Urothelium cell line (cell line): Measurements from ENCODE around the gene RTF2.

Experiments used
- DNase-seq: peaks from one replicate; pipeline ENCODE4 v3.0.0; 2011; ENCODE audit warnings: low spot score, mixed read lengths
- FAIRE-seq: peaks from 2 replicates; lab custom pipeline; 2011; peaks lifted over from hg19 to GRCh38; lab: Jason Lieb, UNC

The RTF2 gene, protein sequence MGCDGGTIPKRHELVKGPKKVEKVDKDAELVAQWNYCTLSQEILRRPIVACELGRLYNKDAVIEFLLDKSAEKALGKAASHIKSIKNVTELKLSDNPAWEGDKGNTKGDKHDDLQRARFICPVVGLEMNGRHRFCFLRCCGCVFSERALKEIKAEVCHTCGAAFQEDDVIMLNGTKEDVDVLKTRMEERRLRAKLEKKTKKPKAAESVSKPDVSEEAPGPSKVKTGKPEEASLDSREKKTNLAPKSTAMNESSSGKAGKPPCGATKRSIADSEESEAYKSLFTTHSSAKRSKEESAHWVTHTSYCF

GRCh38 chr20:56468316-56469076 lies at the start of gene RTF2:
RTF2 (plus strand) TSS chr20:56468627; CDS start chr20:56468698, 71 bp downstream.
- FAIRE-seq: peak; percentile 97
- peak; percentile 99 for DNase-seq

- FAIRE-seq (no peak), DNase-seq (no peak)
These were observed 48.4 kb upstream of the RTF2 start for GRCh38 chr20:56420028-56420427.

- FAIRE-seq: no peak
- no peak for DNase-seq
These were observed 47.3 kb upstream of the RTF2 start for GRCh38 chr20:56420940-56421688.

GRCh38 chr20:56422076-56422823 lies 46.2 kb upstream of the RTF2 start:
- DNase-seq: peak; percentile 89

DNA sequence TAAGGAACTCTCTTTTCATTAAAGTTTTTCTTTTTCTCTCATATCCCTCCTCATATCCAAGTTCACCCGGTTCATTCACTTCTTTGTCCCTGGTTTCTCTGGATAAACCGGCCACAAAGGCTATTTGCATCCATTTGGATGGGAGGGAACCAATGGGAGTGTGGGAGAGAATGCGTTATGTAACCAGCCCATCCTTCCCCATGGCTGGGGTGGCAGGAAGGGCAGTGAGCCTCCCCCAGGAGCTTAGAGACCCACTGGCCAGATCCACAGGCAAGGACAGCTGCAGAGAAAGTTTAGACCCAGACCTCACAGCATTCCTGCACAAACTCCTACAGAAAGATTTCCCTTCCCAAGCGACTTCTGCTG lies 45.6 kb upstream of the RTF2 start:
- FAIRE-seq: no peak
- peak; percentile 63 for DNase-seq

More at GRCh38 chr20:56422076-56422823, 46.2 kb upstream of the RTF2 start:
- no peak for FAIRE-seq

DNA sequence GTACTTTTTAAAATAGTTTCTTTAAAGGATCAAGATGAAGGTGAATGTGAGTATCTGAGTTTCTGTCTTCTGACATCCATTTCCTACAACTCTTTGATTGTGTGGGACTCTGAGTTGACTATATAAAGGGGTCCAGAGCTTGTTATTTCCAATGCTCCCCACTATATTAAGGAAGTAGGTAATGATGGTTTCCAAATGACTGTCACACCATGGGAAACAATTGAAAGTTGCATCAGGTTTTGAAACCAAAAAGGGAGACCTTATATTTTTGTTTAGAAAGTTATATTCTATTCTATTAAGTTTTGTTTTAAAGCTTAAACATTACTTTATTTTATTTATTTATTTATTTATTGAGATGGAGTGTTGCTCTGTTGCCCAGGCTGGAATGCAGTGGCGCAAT lies 45.2 kb upstream of the RTF2 start:
- no peak for DNase-seq
- no peak for FAIRE-seq

DNA sequence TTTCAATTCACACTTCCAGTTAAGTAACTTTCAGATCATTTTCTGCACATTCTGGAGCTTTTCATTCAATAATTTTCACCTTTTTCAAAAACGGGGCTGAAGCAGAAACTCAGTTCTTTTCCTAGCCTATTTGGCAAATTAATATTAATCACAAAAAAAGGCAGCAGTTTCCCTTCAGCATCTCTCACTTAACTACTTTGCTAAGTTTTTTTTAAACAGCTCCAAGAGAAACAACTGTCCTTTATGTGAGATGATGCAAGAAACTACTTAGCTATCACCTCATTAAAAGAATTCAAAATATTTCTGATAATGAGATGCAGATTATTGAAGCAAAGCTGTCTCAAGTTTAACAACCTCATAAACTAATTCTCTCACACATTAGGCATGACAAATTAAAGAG lies 44.5 kb upstream of the RTF2 start:
- DNase-seq (no peak), FAIRE-seq (no peak)

GRCh38 chr20:56424931-56425330 lies 43.5 kb upstream of the RTF2 start:
- DNase-seq (no peak), FAIRE-seq (no peak)

GRCh38 chr20:56426026-56426425 lies 42.4 kb upstream of the RTF2 start:
- DNase-seq: no peak
- no peak for FAIRE-seq

GRCh38 chr20:56426926-56427325 lies 41.5 kb upstream of the RTF2 start:
- no peak for FAIRE-seq
- no peak for DNase-seq

DNA sequence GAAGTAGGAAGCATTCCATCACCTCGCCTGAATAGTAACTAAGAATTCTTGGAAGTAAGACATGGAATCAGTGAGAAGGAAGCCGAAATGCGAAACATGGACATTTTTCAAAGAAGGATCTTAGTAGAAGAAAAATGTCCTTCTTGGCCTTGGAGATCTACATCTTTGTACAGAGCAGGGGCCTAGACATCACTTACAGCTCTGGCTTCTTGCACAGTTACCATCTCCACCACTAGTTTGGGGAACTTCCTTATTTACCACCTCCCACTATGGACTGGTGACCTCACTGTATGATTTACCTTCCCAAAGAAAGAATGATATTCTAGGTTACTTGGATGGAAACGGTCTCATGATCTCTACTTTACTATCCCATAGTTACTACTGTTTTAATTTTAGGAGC lies 40.6 kb upstream of the RTF2 start:
- FAIRE-seq (no peak), DNase-seq (no peak)

DNA sequence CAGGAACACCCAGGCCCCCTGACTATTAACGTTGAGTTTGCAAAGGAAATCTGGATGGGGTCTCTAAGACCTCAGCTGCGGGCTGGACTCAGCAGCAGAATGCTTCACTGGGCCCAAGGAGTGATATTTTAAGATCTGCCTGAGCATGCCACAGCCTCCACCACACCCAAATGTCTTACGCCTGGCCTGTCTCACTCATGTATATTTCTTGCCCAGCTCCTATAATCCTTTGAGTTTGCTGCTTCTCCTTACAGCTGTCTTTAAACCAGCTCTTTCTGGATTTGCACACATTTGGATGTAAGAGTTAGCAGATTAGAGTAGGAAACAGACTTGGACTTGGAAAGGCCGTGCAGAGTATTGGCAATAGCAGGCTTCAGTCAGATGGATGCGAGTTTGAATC lies 40.0 kb upstream of the RTF2 start:
- FAIRE-seq: no peak
- no peak for DNase-seq

- DNase-seq (no peak), FAIRE-seq (no peak)
These were observed 39.5 kb upstream of the RTF2 start for GRCh38 chr20:56428881-56429280.

DNA sequence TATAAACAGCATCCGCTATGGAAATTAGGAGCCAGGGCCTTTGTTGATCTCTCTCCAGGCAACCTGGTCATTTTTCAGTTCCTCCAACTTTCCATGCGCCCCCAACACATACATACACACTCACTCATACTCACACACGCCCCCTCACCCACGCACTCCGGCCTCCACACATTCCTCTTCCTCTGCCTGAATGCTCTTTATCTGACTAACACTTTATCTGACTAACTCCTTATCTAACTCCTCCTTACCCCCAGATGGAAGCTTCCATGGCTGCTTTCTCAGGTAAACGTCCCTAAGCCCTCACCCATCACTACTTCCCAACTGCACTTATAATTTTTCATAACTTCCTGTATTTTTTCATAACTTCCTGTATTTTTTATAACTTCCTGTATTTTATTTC lies 38.9 kb upstream of the RTF2 start:
- DNase-seq: peak; percentile 49
- peak; percentile 5 for FAIRE-seq

DNA sequence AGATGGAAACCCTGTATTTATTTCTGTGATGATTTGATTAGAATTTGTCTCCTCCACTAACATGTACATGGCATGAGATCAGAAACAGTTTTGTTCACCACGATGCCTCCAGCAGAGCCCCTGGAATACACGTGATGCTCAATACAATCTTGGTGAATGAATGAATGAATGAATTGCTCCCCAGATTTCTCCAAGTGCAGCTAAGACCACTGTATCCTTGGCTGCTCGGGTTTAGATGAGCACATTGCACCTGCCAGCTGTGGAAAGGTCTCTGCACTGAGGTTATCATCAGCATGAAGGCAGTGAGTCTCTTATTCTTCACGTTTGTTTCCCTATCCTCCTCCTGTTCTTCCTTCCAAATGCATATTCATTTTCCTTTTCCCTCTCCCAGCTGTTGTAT lies 38.5 kb upstream of the RTF2 start:
- DNase-seq (no peak), FAIRE-seq (no peak)

GRCh38 chr20:56430461-56430860 lies 38.0 kb upstream of the RTF2 start:
- no peak for FAIRE-seq

GRCh38 chr20:56430957-56431356 lies 37.5 kb upstream of the RTF2 start:
- DNase-seq (no peak), FAIRE-seq (no peak)

More at GRCh38 chr20:56430461-56430860, 38.0 kb upstream of the RTF2 start:
- DNase-seq: no peak

GRCh38 chr20:56431471-56431870 lies 37.0 kb upstream of the RTF2 start:
- no peak for FAIRE-seq

GRCh38 chr20:56433221-56433879 lies 35.1 kb upstream of the RTF2 start:
- FAIRE-seq (no peak), DNase-seq (no peak)

More at GRCh38 chr20:56431471-56431870, 37.0 kb upstream of the RTF2 start:
- no peak for DNase-seq

GRCh38 chr20:56433880-56434255 lies 34.6 kb upstream of the RTF2 start:
- DNase-seq (no peak), FAIRE-seq (no peak)
